BJ (cell line): ENCODE data around the gene COL7A1. TPM values are rescaled to one million over a fixed set of nuclear protein-coding genes. Genes with fewer than 3 reads are reported as not detected.

Source experiments
- CTCF ChIA-PET: fragments of 350-600 bp; formaldehyde crosslinking; extraction: SDS; loops from one replicate; lab custom pipeline; 2021; ENCODE audit warnings: antibody characterized with exemption, inconsistent platforms; lab: Yijun Ruan, JAX
- POLR2A ChIA-PET: fragments of 300-600 bp; sonication (Branson Sonifier 250); formaldehyde crosslinking; extraction: SDS; loops from one replicate; lab custom pipeline; 2021; ENCODE audit warnings: antibody characterized with exemption; lab: Charles Lee
- DNase-seq: peaks from one replicate; pipeline ENCODE4 v3.0.0-alpha.2; 2011; ENCODE audit warnings: low read depth
- H3K27me3 ChIP-seq: 2 replicates; pipeline ENCODE4 v1.6.0; 2011; ENCODE audit warnings: low read length; ENCODE audit not compliant: control insufficient read depth, insufficient read depth
- H3K36me3 ChIP-seq: 2 replicates; pipeline ENCODE4 v1.5.1; 2011; ENCODE audit warnings: low read length; ENCODE audit not compliant: control insufficient read depth, insufficient read depth
- H3K4me3 ChIP-seq: 2 replicates; pipeline ENCODE4 v1.5.1; 2011; ENCODE audit warnings: low read depth, mild to moderate bottlenecking, control low read depth, low read length
- CTCF ChIP-seq: IDR thresholded peaks from 2 replicates; pipeline ENCODE4 v1.5.1; 2011; ENCODE audit warnings: low read depth, mild to moderate bottlenecking, control low read depth, inconsistent platforms, low read length, moderate library complexity; ENCODE audit not compliant: insufficient read depth
- polyA plus RNA-seq: library from polyadenylated mRNA; depleted of rRNA; stranded (reverse); fragments of >200 nt; gene quantifications from 2 replicates; pipeline ENCODE4 v1.2.3, GENCODE V29; 2011; rRNA removed
- small RNA-seq: library from RNA; depleted of rRNA; stranded (forward); fragments of <200 nt; gene quantifications from one replicate; pipeline ENCODE3, GENCODE V24; 2012; ENCODE audit warnings: low replicate concordance, low read depth; ENCODE audit not compliant: insufficient read length

Gene COL7A1
- polyA plus RNA-seq, 1 experiment, result 60.8 TPM

- Histone ChIP-seq H3K4me3 (no peak overlapping the region), H3K27me3 (no peaks in the 10 kb centered on the region), H3K36me3 (peaks cover 15% of the 10 kb centered on the region)
- ChIA-PET CTCF (interaction anchor here (1.1 kb wide), 1 partner anchor 30 kb away, joined by 4 read pairs; no protein-coding TSS in a partner anchor), POLR2A (no interaction called here)
- TF ChIP-seq CTCF, result no peak
- DNase-seq, result no peak
Measured at GRCh38 chr3:48518638-48519276, 76.4 kb downstream of the COL7A1 start.

GRCh38 chr3:48518069-48518468 is 77.1 kb downstream of the COL7A1 start:
- H3K36me3 ChIP-seq, result peaks cover 13% of the 10 kb centered on the region
- CTCF ChIA-PET, result no interaction called here
- H3K4me3 ChIP-seq, result no peak overlapping the region
- POLR2A ChIA-PET, result no interaction called here
- no peak for TF ChIP-seq CTCF
- no peaks in the 10 kb centered on the region for H3K27me3 ChIP-seq
- no peak for DNase-seq

- no peak for TF ChIP-seq CTCF
- Histone ChIP-seq H3K27me3 (no peaks in the 10 kb centered on the region), H3K36me3 (peaks cover 13% of the 10 kb centered on the region), H3K4me3 (no peak overlapping the region)
- no peak for DNase-seq
- ChIA-PET POLR2A (no interaction called here), CTCF (interaction anchor here (0.8 to 1.2 kb wide), 2 partner anchors 28 to 33 kb away, joined by 3 read pairs; no protein-coding TSS in a partner anchor)
Measured at GRCh38 chr3:48516571-48516970, 78.6 kb downstream of the COL7A1 start.

GRCh38 chr3:48514431-48515227 is 80.5 kb downstream of the COL7A1 start:
- no peak for DNase-seq
- no peaks in the 10 kb centered on the region for H3K27me3 ChIP-seq
- ChIA-PET POLR2A (no interaction called here), CTCF (interaction anchor here (1.2 kb wide), 1 partner anchor 10 kb away, joined by 4 read pairs; the partner anchor contains the start of gene SHISA5)
- no peak for TF ChIP-seq CTCF
- peaks cover 5% of the 10 kb centered on the region for H3K36me3 ChIP-seq
- H3K4me3 ChIP-seq, result no peak overlapping the region

Small RNA genes lying within 50 kb of the gene (small RNA-seq; reads per million reads assigned to genes)
- not detected for gene MIR6823

Other genes with a start within 250 kb of the COL7A1 start
- gene FBXW12, start 223.1 kb downstream of the COL7A1 start, polyA plus RNA-seq, result not detected in 2 replicates
- gene PLXNB1, start 165.2 kb downstream of the COL7A1 start, polyA plus RNA-seq, result 15.4 and 26.3 TPM in 2 replicates
- gene CCDC51, start 155.2 kb downstream of the COL7A1 start, polyA plus RNA-seq, result 11.6 and 14.3 TPM in 2 replicates
- gene TMA7, start 155.1 kb downstream of the COL7A1 start, polyA plus RNA-seq, result 53.8 and 162 TPM in 2 replicates
- 6.3 and 7.9 TPM in 2 replicates for gene ATRIP, start 148.6 kb downstream of the COL7A1 start, polyA plus RNA-seq
- 140 and 217 TPM in 2 replicates for gene SHISA5, start 91.2 kb downstream of the COL7A1 start, polyA plus RNA-seq
- 9.8 and 12.8 TPM in 2 replicates for gene PFKFB4, start 38.5 kb downstream of the COL7A1 start, polyA plus RNA-seq
- 2.3 and 4.5 TPM in 2 replicates for gene UCN2, start 31.5 kb downstream of the COL7A1 start, polyA plus RNA-seq
- 426 and 662 TPM in 2 replicates for gene UQCRC1, start 14.3 kb upstream of the COL7A1 start, polyA plus RNA-seq
- 0.13 TPM in 1 of 2 replicates, not detected in the other for gene TMEM89, start 26.4 kb upstream of the COL7A1 start, polyA plus RNA-seq
- 26.4 and 45.8 TPM in 2 replicates for gene SLC26A6, start 40.1 kb upstream of the COL7A1 start, polyA plus RNA-seq
- 0.55 and 0.88 TPM in 2 replicates for gene CELSR3, start 67.6 kb upstream of the COL7A1 start, polyA plus RNA-seq
- 21.5 and 34.9 TPM in 2 replicates for gene NCKIPSD, start 90.6 kb upstream of the COL7A1 start, polyA plus RNA-seq
- gene IP6K2, start 121.9 kb upstream of the COL7A1 start, polyA plus RNA-seq, result 65.5 and 89.9 TPM in 2 replicates